NCI-H146 (cell line): Measurements from ENCODE around the gene FCHSD2.
"Not testable (repeated sequence)": the region's sequence is repeated elsewhere in the genome, so short reads cannot be mapped to it uniquely, and the experiment has no call there.

Experiments
- DNase-seq: peaks from one replicate; lab custom pipeline; 2025; lab: John Stamatoyannopoulos, UW

The FCHSD2 gene

GRCh38 chr11:73121692-73122091, 20.4 kb downstream of the FCHSD2 start:
- no peak for DNase-seq

- DNase-seq, result no peak
Observed at GRCh38 chr11:73117071-73117470, 25.0 kb downstream of the FCHSD2 start.

GRCh38 chr11:73116636-73117035, 25.5 kb downstream of the FCHSD2 start:
- no peak for DNase-seq

- DNase-seq, result no peak
Observed at GRCh38 chr11:73114835-73115220, 27.3 kb downstream of the FCHSD2 start.

GRCh38 chr11:73114110-73114834, 27.8 kb downstream of the FCHSD2 start:
- no peak for DNase-seq

GRCh38 chr11:73113426-73113825, 28.7 kb downstream of the FCHSD2 start:
- no peak for DNase-seq

- DNase-seq, result no peak
Observed at GRCh38 chr11:73107597-73107996, 34.5 kb downstream of the FCHSD2 start.

GRCh38 chr11:73106347-73106746, 35.8 kb downstream of the FCHSD2 start:
- no peak for DNase-seq

- DNase-seq, result no peak
Observed at GRCh38 chr11:73100578-73100977, 41.5 kb downstream of the FCHSD2 start.

- DNase-seq, result no peak
Observed at GRCh38 chr11:73099512-73100266, 42.4 kb downstream of the FCHSD2 start.

- no peak for DNase-seq
Observed at GRCh38 chr11:73095613-73096012, 46.5 kb downstream of the FCHSD2 start.

GRCh38 chr11:73091521-73092305, 50.4 kb downstream of the FCHSD2 start:
- DNase-seq, result no peak

GRCh38 chr11:73087730-73088129, 54.4 kb downstream of the FCHSD2 start:
- DNase-seq, result no peak

GRCh38 chr11:73085189-73085875, 56.8 kb downstream of the FCHSD2 start:
- no peak for DNase-seq

- DNase-seq, result no peak
Observed at GRCh38 chr11:73078631-73079030, 63.5 kb downstream of the FCHSD2 start.

- DNase-seq, result no peak
Observed at GRCh38 chr11:73077454-73077853, 64.7 kb downstream of the FCHSD2 start.

- DNase-seq, result no peak
Observed at GRCh38 chr11:73074319-73074718, 67.8 kb downstream of the FCHSD2 start.

GRCh38 chr11:73072935-73073481, 69.1 kb downstream of the FCHSD2 start:
- DNase-seq, result no peak

GRCh38 chr11:73070653-73071052, 71.5 kb downstream of the FCHSD2 start:
- DNase-seq, result no peak

GRCh38 chr11:73061857-73062424, 80.2 kb downstream of the FCHSD2 start:
- not testable (repeated sequence) for DNase-seq

- DNase-seq, result not testable (repeated sequence)
Observed at GRCh38 chr11:73061434-73061833, 80.7 kb downstream of the FCHSD2 start.
